Frontal cortex (tissue), 4 donors: ENCODE data around the gene PGAP6. TPM values are rescaled to one million over a fixed set of nuclear protein-coding genes. Genes with fewer than 3 reads are reported as not detected.
"Not testable (repeated sequence)": the region's sequence is repeated elsewhere in the genome, so short reads cannot be mapped to it uniquely, and the experiment has no call there.

Experiments
- DNase-seq, 2 donors: peaks; one replicate each; pipeline ENCODE4 v3.0.0; 2012; ENCODE audit warnings: low spot score in 2 of 2
- FAIRE-seq: peaks from 2 replicates; lab custom pipeline; 2012; peaks lifted over from hg19 to GRCh38; lab: Jason Lieb, UNC
- total RNA-seq: library from RNA; depleted of rRNA; stranded (reverse); fragments of >200 nt; gene quantifications from one replicate; pipeline ENCODE4 v1.2.3, GENCODE V29; 2014
- donor health status: control.
- donor health status: control.
- donor health status: control.

PGAP6 gene
- total RNA-seq, 1 donor from 2014 or later: 18.8 TPM

GRCh38 chr16:334861-335632 lies 46.7 kb downstream of the PGAP6 start:
- not testable (repeated sequence) for FAIRE-seq, DNase-seq

- not testable (repeated sequence) for FAIRE-seq, DNase-seq
Observed at GRCh38 chr16:334164-334832, 47.5 kb downstream of the PGAP6 start.

- FAIRE-seq (no peak), DNase-seq (no peak)
Observed at GRCh38 chr16:333406-334094, 48.2 kb downstream of the PGAP6 start.

GRCh38 chr16:331181-331814 lies 50.5 kb downstream of the PGAP6 start:
- not testable (repeated sequence) for DNase-seq, FAIRE-seq

- no peak for DNase-seq
- FAIRE-seq: no peak
Observed at GRCh38 chr16:330741-331140, 51.0 kb downstream of the PGAP6 start.

- DNase-seq: no peak
- FAIRE-seq: no peak
Observed at GRCh38 chr16:325375-326145, 56.2 kb downstream of the PGAP6 start.

- no peak for DNase-seq
- no peak for FAIRE-seq
Observed at GRCh38 chr16:324451-325334, 57.1 kb downstream of the PGAP6 start.

GRCh38 chr16:324201-324450 lies 57.7 kb downstream of the PGAP6 start:
- DNase-seq (no peak), FAIRE-seq (no peak)

GRCh38 chr16:322476-323143 lies 59.2 kb downstream of the PGAP6 start:
- FAIRE-seq (no peak), DNase-seq (no peak)

GRCh38 chr16:321532-321931 lies 60.2 kb downstream of the PGAP6 start:
- FAIRE-seq: no peak

More at GRCh38 chr16:321532-321931, 60.2 kb downstream of the PGAP6 start:
- no peak for DNase-seq

Other genes with a start within 250 kb of the PGAP6 start
- gene NPRL3, start 243.3 kb downstream of the PGAP6 start, total RNA-seq: 8.2 TPM
- not detected for gene HBZ, start 229.3 kb downstream of the PGAP6 start, total RNA-seq
- gene HBM, start 216.0 kb downstream of the PGAP6 start, total RNA-seq: 29.3 TPM
- gene HBA2, start 209.1 kb downstream of the PGAP6 start, total RNA-seq: 823 TPM
- 371 TPM for gene HBA1, start 205.3 kb downstream of the PGAP6 start, total RNA-seq
- 6.9 TPM for gene HBQ1, start 201.5 kb downstream of the PGAP6 start, total RNA-seq
- 75.0 TPM for gene LUC7L, start 152.5 kb downstream of the PGAP6 start, total RNA-seq
- gene FAM234A, start 147.2 kb downstream of the PGAP6 start, total RNA-seq: 17.1 TPM
- gene RGS11, start 106.0 kb downstream of the PGAP6 start, total RNA-seq: 6.5 TPM
- gene ARHGDIG, start 101.4 kb downstream of the PGAP6 start, total RNA-seq: 51.4 TPM
- gene PDIA2, start 98.8 kb downstream of the PGAP6 start, total RNA-seq: 11.4 TPM
- gene AXIN1, start 29.3 kb downstream of the PGAP6 start, total RNA-seq: 24.5 TPM
- gene MRPL28, start 11.4 kb downstream of the PGAP6 start, total RNA-seq: 44.8 TPM
- gene NME4, start 15.2 kb upstream of the PGAP6 start, total RNA-seq: 12.6 TPM
- 7.7 TPM for gene DECR2, start 19.9 kb upstream of the PGAP6 start, total RNA-seq
- 26.5 TPM for gene RAB11FIP3, start 43.7 kb upstream of the PGAP6 start, total RNA-seq
- 7.3 TPM for gene CAPN15, start 145.7 kb upstream of the PGAP6 start, total RNA-seq
- gene PRR35, start 178.4 kb upstream of the PGAP6 start, total RNA-seq: not detected
- 0.41 TPM for gene NHLRC4, start 185.0 kb upstream of the PGAP6 start, total RNA-seq
- 16.7 TPM for gene PIGQ, start 188.0 kb upstream of the PGAP6 start, total RNA-seq
- gene RAB40C, start 208.1 kb upstream of the PGAP6 start, total RNA-seq: 25.3 TPM
- 0.41 TPM for gene WFIKKN1, start 249.0 kb upstream of the PGAP6 start, total RNA-seq